K562 (cell line): ENCODE data around the gene IRAK3. TPM values are rescaled to one million over a fixed set of nuclear protein-coding genes. Genes with fewer than 3 reads are reported as not detected.
"Not testable (repeated sequence)": the region's sequence is repeated elsewhere in the genome, so short reads cannot be mapped to it uniquely, and the experiment has no call there.

Experiments used
- ATAC-seq: fragments of 200-7000 bp; cut with Tn5 transposase; 3 replicates; pipeline ENCODE4 v1.9.1; 2020; ENCODE audit warnings: moderate library complexity
- BruUV-seq: library from RNA; stranded (reverse); fragments of 400-500 nt; replicated peaks from 2 replicates; lab custom pipeline; 2021; lab: Mats Ljungman, UMichigan
- CTCF ChIA-PET: fragments of 300-600 bp; formaldehyde crosslinking; extraction: SDS; loops from one replicate; lab custom pipeline; 2021; ENCODE audit warnings: low intra/inter-chr PET ratio; lab: Yijun Ruan, JAX
- POLR2A ChIA-PET: fragments of 300-600, 350-650 bp; sonication (Branson Sonifier 250); formaldehyde crosslinking; extraction: SDS; loops from one replicate; lab custom pipeline; 2021; ENCODE audit warnings: antibody characterized with exemption, inconsistent platforms; lab: Yijun Ruan, JAX
- DNase-seq, 4 experiments: peaks; one replicate each; pipeline versions ENCODE4 v3.0.0 to v3.0.0-alpha.2; 2011 to 2018; ENCODE audit warnings: low spot score in 3 of 4, mixed read lengths in 3 of 4; ENCODE audit errors: extremely low read depth in 1 of 4
- FAIRE-seq: peaks from 2 replicates; lab custom pipeline; 2011; peaks lifted over from hg19 to GRCh38; lab: Jason Lieb, UNC
- H2AFZ ChIP-seq: 2 replicates; pipeline ENCODE4 v1.6.0; 2011; ENCODE audit warnings: low read depth, low read length, control low read depth, inconsistent platforms
- H3K27ac ChIP-seq: fragments of 200-600 bp; 3 replicates; pipeline ENCODE4 v1.8.0; 2011; ENCODE audit warnings: low read depth, mild to moderate bottlenecking, control low read depth, inconsistent platforms, low read length, moderate library complexity, mixed read lengths; ENCODE audit errors: extremely low read depth
- H3K27me3 ChIP-seq, 2 experiments: fragments of 300-600 bp in 1 of 2; 2 replicates in 1 of 2; 3 replicates in 1 of 2; pipeline versions ENCODE4 v1.6.0 to v1.8.0; 2011; ENCODE audit warnings: inconsistent platforms in 2 of 2, low read length in 2 of 2, mild to moderate bottlenecking in 1 of 2, mixed read lengths in 1 of 2, moderate library complexity in 1 of 2; ENCODE audit not compliant: control insufficient read depth in 2 of 2, insufficient read depth in 2 of 2
- H3K36me3 ChIP-seq: fragments of 300-600 bp; 3 replicates; pipeline ENCODE4 v1.8.0; 2011; ENCODE audit warnings: mild to moderate bottlenecking, low read length, inconsistent platforms; ENCODE audit not compliant: control insufficient read depth, insufficient read depth
- H3K4me1 ChIP-seq, 2 experiments: fragments of 200-600 bp in 1 of 2; replicated peaks in 1 of 2; 2 replicates in 1 of 2; 3 replicates in 1 of 2; pipeline versions ENCODE4 v1.5.1 to v1.8.0; 2011; ENCODE audit warnings: inconsistent platforms in 2 of 2, low read length in 2 of 2, mild to moderate bottlenecking in 1 of 2, mixed read lengths in 1 of 2, moderate library complexity in 1 of 2; ENCODE audit not compliant: control insufficient read depth in 2 of 2, insufficient read depth in 2 of 2
- H3K4me2 ChIP-seq: 2 replicates; pipeline ENCODE4 v1.6.1; 2011; ENCODE audit warnings: low read length, control low read depth, inconsistent platforms, mixed read lengths; ENCODE audit not compliant: insufficient read depth
- H3K4me3 ChIP-seq: fragments of 200-600 bp; sonication (generic), shearing (Covaris generic); 2 replicates; pipeline ENCODE4 v1.5.1; 2016; ENCODE audit warnings: control low read depth, inconsistent platforms
- H3K79me2 ChIP-seq: fragments of 200-600 bp; 3 replicates; pipeline ENCODE4 v1.8.0; 2011; ENCODE audit warnings: low read length, inconsistent platforms; ENCODE audit not compliant: control insufficient read depth, insufficient read depth
- H3K9ac ChIP-seq, 2 experiments: 2 replicates each; pipeline versions ENCODE4 v1.6.0 to v1.6.1; 2011; ENCODE audit warnings: low read depth in 2 of 2, low read length in 2 of 2, control low read depth in 1 of 2, inconsistent platforms in 1 of 2, mild to moderate bottlenecking in 1 of 2, mixed read lengths in 1 of 2; ENCODE audit not compliant: insufficient read depth in 1 of 2
- H3K9me1 ChIP-seq: one replicate; pipeline ENCODE4 v1.6.0; 2011; ENCODE audit warnings: inconsistent platforms, mild to moderate bottlenecking, low read length, moderate library complexity; ENCODE audit not compliant: control insufficient read depth, insufficient read depth
- H3K9me3 ChIP-seq: replicated peaks from 2 replicates; pipeline ENCODE4 v1.5.1; 2011; ENCODE audit warnings: low read depth, low read length, inconsistent platforms; ENCODE audit not compliant: control insufficient read depth, insufficient read depth
- H4K20me1 ChIP-seq: replicated peaks from 2 replicates; pipeline ENCODE4 v1.6.1; 2011; ENCODE audit warnings: low read length, inconsistent platforms, mixed read lengths; ENCODE audit not compliant: control insufficient read depth, insufficient read depth
- CTBP1 ChIP-seq: fragments of 450-650 bp; IDR thresholded peaks from 2 replicates; pipeline ENCODE4 v1.6.1; 2016; ENCODE audit warnings: borderline replicate concordance
- CTCF ChIP-seq, 3 experiments: IDR thresholded peaks in 2 of 3; conservative IDR thresholded peaks in 1 of 3; 2 replicates each; pipeline ENCODE4 v1.5.1; 2011 to 2012; ENCODE audit warnings: low read length in 3 of 3, mild to moderate bottlenecking in 3 of 3, control low read depth in 2 of 3, improper control_type of control experiment in 1 of 3, inconsistent platforms in 1 of 3, low read depth in 1 of 3, mixed read lengths in 1 of 3, moderate library complexity in 1 of 3; ENCODE audit not compliant: insufficient read depth in 2 of 3
- E2F6 ChIP-seq, 2 experiments: IDR thresholded peaks; 2 replicates each; pipeline ENCODE4 v1.6.1; 2011; ENCODE audit warnings: borderline replicate concordance in 1 of 2, control low read depth in 1 of 2, low read depth in 1 of 2, low read length in 1 of 2, mild to moderate bottlenecking in 1 of 2, mixed read lengths in 1 of 2, moderate library complexity in 1 of 2; ENCODE audit not compliant: insufficient read depth in 1 of 2, insufficient read length in 1 of 2, poor library complexity in 1 of 2, severe bottlenecking in 1 of 2; ENCODE audit errors: extremely low read depth in 1 of 2
- KLF1 ChIP-seq: fragments of 450-650 bp; IDR thresholded peaks from 2 replicates; pipeline ENCODE4 v1.6.1; 2016; ENCODE audit warnings: missing genetic modification characterization, missing compliant biosample characterization
- MAZ ChIP-seq, 2 experiments: fragments of 450-650 bp in 1 of 2; sonication (generic) in 1 of 2; formaldehyde crosslinking; IDR thresholded peaks in 1 of 2; conservative IDR thresholded peaks in 1 of 2; 2 replicates each; pipeline versions ENCODE4 v1.4.0 to v1.5.0; 2020; ENCODE audit warnings: mild to moderate bottlenecking in 1 of 2, missing genetic modification reagents in 1 of 2
- MYC ChIP-seq, 2 experiments: fragments of 250-450 bp in 1 of 2; sonication (Bioruptor Pico) in 1 of 2; IDR thresholded peaks; 2 replicates each; pipeline versions ENCODE4 v1.5.1 to v1.6.1; 2012 to 2021; ENCODE audit warnings: low read depth in 2 of 2, borderline replicate concordance in 1 of 2, improper control_type of control experiment in 1 of 2, low read length in 1 of 2, mild to moderate bottlenecking in 1 of 2, moderate library complexity in 1 of 2
- POLR2G ChIP-seq: fragments of 200-400 bp; formaldehyde crosslinking; IDR thresholded peaks from 2 replicates; pipeline ENCODE4 v1.6.1; 2017; ENCODE audit warnings: low read depth, mild to moderate bottlenecking, antibody characterized with exemption, low read length, moderate library complexity
- RBFOX2 ChIP-seq: fragments of 200-400 bp; formaldehyde crosslinking; IDR thresholded peaks from 2 replicates; pipeline ENCODE4 v1.6.1; 2017; ENCODE audit warnings: low read depth, mild to moderate bottlenecking, low read length, moderate library complexity
- RNF2 ChIP-seq: sonication (generic); IDR thresholded peaks from 2 replicates; pipeline ENCODE4 v1.6.1; 2016
- VEZF1 ChIP-seq: fragments of 200-800 bp; sonication (Bioruptor generic); IDR thresholded peaks from 2 replicates; pipeline ENCODE4 v1.6.1; 2017; ENCODE audit warnings: missing genetic modification characterization, missing compliant biosample characterization
- ZBTB7A ChIP-seq: IDR thresholded peaks from 2 replicates; pipeline ENCODE4 v1.6.1; 2011; ENCODE audit warnings: low read depth, mild to moderate bottlenecking, low read length, moderate library complexity, borderline replicate concordance; ENCODE audit not compliant: control insufficient read depth
- WGBS: fragments of 100-300 bp; shearing (Covaris generic); methylation state at CpG from one replicate; pipeline ENCODE4 v1.1.6; 2016; ENCODE audit warnings: low coverage, mixed read lengths; ENCODE audit not compliant: insufficient coverage; ENCODE audit errors: missing lambda C conversion rate; 5-methylcytosine and 5-hydroxymethylcytosine counted together
- in situ Hi-C: fragments of 300-500 bp; cut with MboI; formaldehyde crosslinking; loops from 4 replicates; pipeline ENCODE4 v1.15.0; 2018; ENCODE audit warnings: inconsistent platforms, mixed read lengths
- intact Hi-C: fragments of 100-400 bp; cut with micrococcal nuclease; formaldehyde crosslinking; loops from 2 replicates; pipeline ENCODE4 v1.14.2; 2022
- polyA plus RNA-seq, 8 experiments: library from polyadenylated mRNA; depleted of rRNA in 4 of 8; stranded (reverse) in 5 of 8; unstranded in 3 of 8; fragments of >200 nt; fragmentation: Nextera tagmentation in 2 of 8; fragmentation: Illumina TruSeq in 1 of 8; extraction: Ambion mirVana in 2 of 8; extraction: Trizol in 1 of 8; gene quantifications; 2 replicates each; pipeline versions ENCODE4 v1.2.1 to v1.2.3, GENCODE V29; 2011 to 2014; ENCODE audit warnings: inconsistent platforms in 1 of 8, missing spikeins in 1 of 8
- total RNA-seq, 7 experiments: library from RNA; depleted of rRNA in 6 of 7; stranded (reverse); fragments of >200 nt in 6 of 7; fragmentation: Illumina TruSeq in 2 of 7; extraction: Trizol in 2 of 7; gene quantifications; 2 replicates each; pipeline versions ENCODE4 v1.2.1 to v1.2.3, GENCODE V29; 2011 to 2021; ENCODE audit warnings: low replicate concordance in 1 of 7

The IRAK3 gene
- total and polyA plus RNA-seq, 9 of the 15 experiments (the other 6 are each of a cell fraction or from before 2014, with no cell fraction given): 0.06 to 0.09 (median 0.07) TPM; not detected in 6

GRCh38 chr12:66234773-66235625, 46.0 kb downstream of the IRAK3 start:
- H3K79me2 ChIP-seq; H3K4me1 ChIP-seq; H3K27me3 ChIP-seq; CTCF ChIA-PET; H3K9me1 ChIP-seq; H3K9me3 ChIP-seq; FAIRE-seq; H3K36me3 ChIP-seq; BruUV-seq; H4K20me1 ChIP-seq; in situ Hi-C loops; TF ChIP-seq MYC (CRISPR knock-in tag; IDR thresholded peaks at IDR 0.05; ENCODE audit: borderline replicate concordance, low read depth): not testable (repeated sequence)
- DNase-seq (peak; percentile 50 to 67 (median 56)), ATAC-seq (peak; percentile 80)
- Histone ChIP-seq H3K4me2 (peak overlapping the region; percentile 57), H3K4me3 (peak overlapping the region; percentile 45), H3K27ac (peak overlapping the region; percentile 41; the same call in 1 of the 3 replicates), H3K9ac (peak overlapping the region; percentile 58 to 86), H2AFZ (peak overlapping the region; percentile 86)
- intact Hi-C loops: loop anchor here (1.0 kb wide), 1 partner anchor 66 kb away; the partner anchor contains the start of gene TMBIM4
- POLR2A ChIA-PET: interaction anchor here (0.5 to 1.8 kb wide), 3 partner anchors 37 to 334 kb away, joined by 3 to 4 read pairs (median 3); no protein-coding TSS in a partner anchor
- 3% methylated on average over 24 of the region's 72 CpGs for WGBS
- TF ChIP-seq VEZF1 (CRISPR knock-in tag) (peak; percentile 89), POLR2G (peak; percentile 66), E2F6 (IDR thresholded peaks at IDR 0.05; ENCODE audit: borderline replicate concordance in 1 of 2, extremely low read depth in 1 of 2, insufficient read depth in 1 of 2, insufficient read length in 1 of 2, low read depth in 1 of 2, low read length in 1 of 2, poor library complexity in 1 of 2, severe bottlenecking in 1 of 2) (peak in 1 of 2 experiments; percentile 72), CTBP1 (peak; percentile 29; the same call in 1 of the 2 replicates), KLF1 (tag) (peak; percentile 32; the same call in 1 of the 2 replicates), RBFOX2 (peak; percentile 51), MYC (IDR thresholded peaks at IDR 0.05; ENCODE audit: low read depth, low read length) (0 out of 2 replicates have a peak, but pooled peaks have one; percentile 14), ZBTB7A (peak; percentile 19; the same call in 1 of the 2 replicates), CTCF (IDR thresholded peaks at IDR 0.05 in 2 of 3, conservative IDR thresholded peaks at IDR 0.05 in 1 of 3; ENCODE audit: insufficient read depth in 2 of 3, low read depth in 1 of 3, low read length in 3 of 3) (peak in 1 of 3 experiments; percentile 36; a peak in 2 of 6 replicates), MAZ (CRISPR knock-in tag; conservative IDR thresholded peaks at IDR 0.05 in 1 of 2, IDR thresholded peaks at IDR 0.05 in 1 of 2) (peak; percentile 58 to 73; a peak in 3 of 4 replicates), RNF2 (peak; percentile 23; the same call in 1 of the 2 replicates)
